ENCODE results near the gene CYTH1. TPM values are rescaled to one million over a fixed set of nuclear protein-coding genes. Genes with fewer than 3 reads are reported as not detected.

Gene CYTH1
- total RNA-seq, 4 donors from 2014 or later = 103 to 156 (median 142) TPM

- intact Hi-C loops (cut with DNase I; ENCODE audit: low total_unique reads) (no loop called here), in situ Hi-C loops (cut with MboI; ENCODE audit: low pct_ligation_motif_present in 1 of 4, low pct_unique_long_range_greater_than_20kb in 1 of 4, low sequenced_read_pairs in 3 of 4) (no loop called here)
- Histone ChIP-seq H3K4me1 (peaks cover 0 to 5% (median 0%) of the 10 kb centered on the region in 4 donors), H3K36me3 (peaks cover 0 to 61% (median 29%) of the 10 kb centered on the region in 4 donors), H3K4me3 (no peak overlapping the region), H3K9me3 (no peaks in the 10 kb centered on the region), H3K27ac (no peak overlapping the region), H3K27me3 (no peaks in the 10 kb centered on the region)
- 87 to 100% methylated on average over 11 of the region's 11 CpGs for WGBS, 2 donors (ENCODE audit: low coverage in 1 of 2)
- DNase-seq = no peak
- TF ChIP-seq CTCF (IDR thresholded peaks at IDR 0.05) = no peak
- no peak for TF ChIP-seq EP300 (IDR thresholded peaks at IDR 0.05; ENCODE audit: low read depth)
- TF ChIP-seq POLR2AphosphoS5 (IDR thresholded peaks at IDR 0.05) = no peak
- no peak for TF ChIP-seq POLR2A (IDR thresholded peaks at IDR 0.05)
Observed at GRCh38 chr17:78678222-78678557, 103.9 kb downstream of the CYTH1 start.

GRCh38 chr17:78677303-78678221 is 104.5 kb downstream of the CYTH1 start:
- DNase-seq = no peak
- Histone ChIP-seq H3K27ac (no peak overlapping the region), H3K4me3 (no peak overlapping the region), H3K36me3 (peaks cover 0 to 61% (median 29%) of the 10 kb centered on the region in 4 donors), H3K4me1 (peaks cover 0 to 5% (median 0%) of the 10 kb centered on the region in 4 donors), H3K9me3 (no peaks in the 10 kb centered on the region), H3K27me3 (no peaks in the 10 kb centered on the region)
- WGBS, 2 donors (ENCODE audit: low coverage in 1 of 2) = 90 to 92% methylated on average over 2 to 25 of the region's 25 CpGs
- intact Hi-C loops (cut with DNase I; ENCODE audit: low total_unique reads) (no loop called here), in situ Hi-C loops (cut with MboI; ENCODE audit: low pct_ligation_motif_present in 1 of 4, low pct_unique_long_range_greater_than_20kb in 1 of 4, low sequenced_read_pairs in 3 of 4) (no loop called here)
- TF ChIP-seq CTCF (IDR thresholded peaks at IDR 0.05) = no peak
- no peak for TF ChIP-seq POLR2AphosphoS5 (IDR thresholded peaks at IDR 0.05)
- TF ChIP-seq POLR2A (IDR thresholded peaks at IDR 0.05) = no peak
- TF ChIP-seq EP300 (IDR thresholded peaks at IDR 0.05; ENCODE audit: low read depth) = no peak

- no peak overlapping the region for H3K27ac ChIP-seq
- DNase-seq = no peak
- H3K27me3 ChIP-seq = no peaks in the 10 kb centered on the region
- in situ Hi-C loops (cut with MboI; ENCODE audit: low pct_ligation_motif_present in 1 of 4, low pct_unique_long_range_greater_than_20kb in 1 of 4, low sequenced_read_pairs in 3 of 4) (no loop called here), intact Hi-C loops (cut with DNase I; ENCODE audit: low total_unique reads) (no loop called here)
- H3K4me3 ChIP-seq = no peak overlapping the region
- peaks cover 0 to 61% (median 29%) of the 10 kb centered on the region in 4 donors for H3K36me3 ChIP-seq
- no peaks in the 10 kb centered on the region for H3K9me3 ChIP-seq
- TF ChIP-seq EP300 (IDR thresholded peaks at IDR 0.05; ENCODE audit: low read depth) (no peak), POLR2A (IDR thresholded peaks at IDR 0.05) (no peak), POLR2AphosphoS5 (IDR thresholded peaks at IDR 0.05) (no peak), CTCF (IDR thresholded peaks at IDR 0.05) (no peak)
- WGBS, 2 donors (ENCODE audit: low coverage in 1 of 2) = 96% methylated on average over 26 of the region's 26 CpGs; no CpG with 5 or more reads in 1 of the 2 donors
- H3K4me1 ChIP-seq = peaks cover 0 to 5% (median 0%) of the 10 kb centered on the region in 4 donors
Observed at GRCh38 chr17:78676412-78677302, 105.4 kb downstream of the CYTH1 start.

- H3K36me3 ChIP-seq = peaks cover 0 to 61% (median 29%) of the 10 kb centered on the region in 4 donors
- intact Hi-C loops (cut with DNase I; ENCODE audit: low total_unique reads) = no loop called here
Observed at GRCh38 chr17:78675836-78676235, 106.2 kb downstream of the CYTH1 start.

More at GRCh38 chr17:78675836-78676235, 106.2 kb downstream of the CYTH1 start:
- H3K27me3 ChIP-seq = no peaks in the 10 kb centered on the region
- no peak for DNase-seq
- no peaks in the 10 kb centered on the region for H3K9me3 ChIP-seq
- TF ChIP-seq CTCF (IDR thresholded peaks at IDR 0.05) (no peak), EP300 (IDR thresholded peaks at IDR 0.05; ENCODE audit: low read depth) (no peak), POLR2A (IDR thresholded peaks at IDR 0.05) (no peak), POLR2AphosphoS5 (IDR thresholded peaks at IDR 0.05) (no peak)
- H3K27ac ChIP-seq = no peak overlapping the region
- 88 to 92% methylated on average over 2 to 15 of the region's 15 CpGs for WGBS, 2 donors (ENCODE audit: low coverage in 1 of 2)
- in situ Hi-C loops (cut with MboI; ENCODE audit: low pct_ligation_motif_present in 1 of 4, low pct_unique_long_range_greater_than_20kb in 1 of 4, low sequenced_read_pairs in 3 of 4) = no loop called here
- H3K4me1 ChIP-seq = no peaks in the 10 kb centered on the region
- no peak overlapping the region for H3K4me3 ChIP-seq
